ENCODE results near the gene UBAP1L.
"Not testable (repeated sequence)": the region's sequence is repeated elsewhere in the genome, so short reads cannot be mapped to it uniquely, and the experiment has no call there.

Gene UBAP1L

DNA sequence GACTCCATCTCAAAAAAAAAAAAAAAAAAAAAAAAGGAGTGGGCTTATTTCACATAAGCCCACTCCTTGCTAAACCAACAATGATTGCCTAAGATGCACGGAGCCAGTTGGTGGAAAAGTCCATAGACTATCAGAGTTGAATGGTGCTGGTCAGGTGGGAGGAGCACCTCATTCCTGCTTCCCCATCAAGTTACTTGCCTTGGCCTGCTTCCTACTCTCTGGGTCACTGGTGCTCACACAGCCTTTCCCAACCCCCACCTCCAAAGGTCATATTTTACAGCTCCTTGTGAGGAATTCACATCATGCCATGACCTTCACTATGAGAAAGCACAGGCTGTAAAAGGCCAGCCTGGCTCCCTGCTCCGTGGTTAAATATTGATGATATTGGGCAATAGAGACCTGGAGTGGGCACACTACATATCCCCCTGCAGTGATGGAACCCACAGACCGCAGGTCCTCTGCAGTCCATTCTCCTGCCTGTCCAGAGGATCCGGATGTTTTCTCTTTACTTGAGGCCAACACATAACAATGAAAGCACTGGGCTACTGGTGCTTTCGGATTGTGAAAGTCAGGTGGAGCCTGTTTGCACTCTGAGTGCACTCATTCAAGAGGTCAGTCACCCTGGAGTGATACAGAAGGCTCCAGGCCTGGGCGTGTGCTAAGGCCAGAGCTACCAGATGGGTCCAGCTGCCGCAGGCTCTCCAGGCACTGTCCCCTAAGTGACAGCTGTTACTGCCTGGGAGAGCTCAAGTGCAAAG, 70.1 kb downstream of the UBAP1L start, which contains the start of gene SLC51B:
Gene SLC51B (plus strand): TSS at position 664 of the 758 bp plus-strand sequence. CDS start 4,618 bp downstream, outside the sequence.
- DNase-seq (ENCODE audit: low read depth, low spot score) = no peak

DNA sequence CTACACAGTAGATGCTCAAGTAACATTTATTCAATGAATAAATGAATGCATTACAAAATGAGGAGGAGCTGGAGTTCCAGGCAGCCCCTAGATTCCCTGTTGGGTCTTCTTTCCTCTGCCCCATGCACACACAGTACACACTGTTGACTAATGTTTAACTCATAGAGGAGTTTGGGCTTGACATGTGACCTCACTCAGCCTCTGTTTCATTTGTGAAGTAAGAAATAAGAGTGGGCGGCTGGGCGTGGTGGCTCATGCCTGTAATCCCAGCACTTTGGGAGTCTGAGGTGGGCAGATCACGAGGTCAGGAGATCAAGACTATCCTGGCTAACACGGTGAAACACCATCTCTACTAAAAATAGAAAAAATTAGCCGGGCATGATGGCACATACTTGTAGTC, 70.8 kb downstream of the UBAP1L start:
- DNase-seq (ENCODE audit: low read depth, low spot score) = not testable (repeated sequence)

DNA sequence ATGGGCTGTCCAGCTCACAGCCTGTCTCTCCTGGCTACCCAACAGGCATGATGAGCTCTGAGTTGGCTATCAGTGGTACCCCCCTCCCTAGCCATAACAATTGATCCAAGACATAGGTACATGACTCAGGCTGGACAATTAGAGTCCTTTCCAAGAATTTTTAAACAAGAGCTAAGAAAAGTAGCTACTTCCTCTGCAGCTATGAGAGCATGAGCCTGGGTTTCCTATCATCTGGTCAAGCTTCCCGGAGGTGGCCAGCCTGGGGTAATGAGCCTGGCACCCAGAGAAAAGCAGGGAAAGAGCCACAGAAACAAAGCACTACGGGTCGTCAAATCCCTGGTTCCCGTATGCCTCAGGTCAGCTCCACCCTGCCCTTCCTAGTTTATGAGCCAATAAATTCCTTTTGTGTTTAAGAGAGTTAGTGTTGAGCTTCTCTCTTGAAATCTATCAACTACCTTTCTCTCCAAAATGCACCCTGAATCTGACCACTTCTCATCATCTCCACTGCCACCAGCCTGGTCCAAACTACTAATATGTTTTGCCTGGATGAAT, 72.1 kb downstream of the UBAP1L start:
- no peak for DNase-seq (ENCODE audit: low read depth, low spot score)

All from brain pericyte (primary cell).